Stimulated activated naive CD8-positive, alpha-beta T cell treated with anti-CD3 and anti-CD28 coated beads, Interleukin-15, Interleukin-2, amounts not matched to agents 100 ng/mL and 50 ng/mL, for 24 hours (primary cell): ENCODE measurements around the gene ASCC3.

Experiments
- H3K27ac Mint-ChIP-seq: one replicate; pipeline ENCODE4 v1.8.0; 2021; ENCODE audit warnings: mild to moderate bottlenecking, mixed read lengths
- H3K27me3 Mint-ChIP-seq: one replicate; pipeline ENCODE4 v1.8.0; 2021; ENCODE audit warnings: mixed read lengths
- H3K36me3 Mint-ChIP-seq: one replicate; pipeline ENCODE4 v1.8.0; 2021; ENCODE audit warnings: low read depth, mixed read lengths
- H3K4me1 Mint-ChIP-seq: one replicate; pipeline ENCODE4 v1.8.0; 2021; ENCODE audit warnings: low read depth, mixed read lengths
- H3K4me3 Mint-ChIP-seq: one replicate; pipeline ENCODE4 v1.8.0; 2021; ENCODE audit warnings: mild to moderate bottlenecking, mixed read lengths
- H3K9me3 Mint-ChIP-seq: one replicate; pipeline ENCODE4 v1.8.0; 2021; ENCODE audit warnings: mixed read lengths

ASCC3 gene

DNA sequence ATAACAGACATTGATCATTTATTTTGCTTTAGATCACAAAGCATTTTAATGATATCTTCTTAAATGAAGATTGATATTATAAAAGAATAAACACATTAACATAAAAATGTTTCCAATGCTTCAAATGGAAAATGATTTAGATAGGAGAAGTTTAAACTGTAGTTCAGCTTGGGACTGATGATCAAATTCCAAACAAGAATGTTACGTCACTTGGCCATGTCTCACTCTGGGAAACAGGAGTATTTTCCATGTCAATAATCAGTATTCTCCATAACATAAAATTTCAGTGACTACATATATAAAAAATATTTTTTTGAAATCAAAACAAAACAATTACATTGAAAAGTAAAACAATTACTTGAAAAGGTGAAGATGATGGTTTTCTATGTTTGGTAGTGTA, 363.5 kb downstream of the ASCC3 start:
- no peaks in the 10 kb centered on the region for H3K9me3 Mint-ChIP-seq
- no peaks in the 10 kb centered on the region for H3K27me3 Mint-ChIP-seq
- no peaks in the 10 kb centered on the region for H3K4me1 Mint-ChIP-seq
- H3K36me3 Mint-ChIP-seq, result peaks cover 32% of the 10 kb centered on the region
- H3K27ac Mint-ChIP-seq, result no peak overlapping the region
- no peak overlapping the region for H3K4me3 Mint-ChIP-seq

DNA sequence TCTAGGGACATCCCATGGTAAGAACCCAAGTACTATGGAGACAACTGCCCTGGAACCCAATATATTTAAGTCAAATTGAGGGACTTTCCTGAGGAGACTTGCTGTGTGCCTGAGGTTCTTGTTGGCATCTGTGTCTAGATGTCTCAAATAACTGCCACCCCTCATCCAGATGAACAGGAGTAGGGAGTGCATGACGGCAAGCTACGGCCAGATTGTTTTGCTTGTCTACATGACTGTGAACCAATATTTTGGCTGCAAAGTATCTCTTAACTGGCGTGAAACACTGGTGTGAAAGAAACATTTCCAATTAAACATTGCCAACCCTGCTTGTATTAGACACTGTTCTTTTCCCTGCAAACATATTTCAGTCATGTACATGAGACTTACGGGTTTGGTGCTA, 364.0 kb downstream of the ASCC3 start:
- no peaks in the 10 kb centered on the region for H3K9me3 Mint-ChIP-seq
- no peak overlapping the region for H3K4me3 Mint-ChIP-seq
- H3K4me1 Mint-ChIP-seq, result no peaks in the 10 kb centered on the region
- no peaks in the 10 kb centered on the region for H3K27me3 Mint-ChIP-seq
- peaks cover 37% of the 10 kb centered on the region for H3K36me3 Mint-ChIP-seq
- no peak overlapping the region for H3K27ac Mint-ChIP-seq

GRCh38 chr6:100514660-100515059, 366.5 kb downstream of the ASCC3 start:
- H3K4me3 Mint-ChIP-seq, result no peak overlapping the region
- H3K9me3 Mint-ChIP-seq, result no peaks in the 10 kb centered on the region
- no peak overlapping the region for H3K27ac Mint-ChIP-seq
- H3K36me3 Mint-ChIP-seq, result peaks cover 54% of the 10 kb centered on the region
- H3K27me3 Mint-ChIP-seq, result no peaks in the 10 kb centered on the region
- H3K4me1 Mint-ChIP-seq, result no peaks in the 10 kb centered on the region

- no peak overlapping the region for H3K4me3 Mint-ChIP-seq
- H3K36me3 Mint-ChIP-seq, result peaks cover 66% of the 10 kb centered on the region
- no peaks in the 10 kb centered on the region for H3K9me3 Mint-ChIP-seq
- no peaks in the 10 kb centered on the region for H3K27me3 Mint-ChIP-seq
- no peaks in the 10 kb centered on the region for H3K4me1 Mint-ChIP-seq
- no peak overlapping the region for H3K27ac Mint-ChIP-seq
Measured at GRCh38 chr6:100512203-100512862, 368.8 kb downstream of the ASCC3 start.

DNA sequence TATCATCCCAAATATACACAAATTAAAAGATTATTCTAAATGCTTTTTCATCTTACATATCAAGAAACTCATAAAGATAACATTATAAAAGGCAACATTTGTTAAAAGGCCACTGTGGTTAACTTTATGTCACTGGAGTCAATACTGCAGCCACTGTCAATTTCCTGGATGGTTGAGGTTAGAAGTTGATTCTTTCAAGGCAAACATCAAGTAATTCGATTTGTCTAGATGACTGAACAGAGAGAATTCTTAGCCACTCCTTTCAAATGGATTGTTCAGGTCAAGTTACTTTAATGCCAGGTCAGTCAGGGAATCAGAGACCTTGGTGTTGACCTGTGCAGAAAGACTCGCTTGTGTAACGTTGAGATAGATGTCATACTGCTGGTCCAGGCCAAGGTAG, 372.0 kb downstream of the ASCC3 start:
- peaks cover 56% of the 10 kb centered on the region for H3K36me3 Mint-ChIP-seq
- H3K9me3 Mint-ChIP-seq, result no peaks in the 10 kb centered on the region

GRCh38 chr6:100506651-100507050, 374.5 kb downstream of the ASCC3 start:
- no peaks in the 10 kb centered on the region for H3K9me3 Mint-ChIP-seq
- peaks cover 36% of the 10 kb centered on the region for H3K36me3 Mint-ChIP-seq
- H3K4me3 Mint-ChIP-seq, result no peak overlapping the region
- H3K27me3 Mint-ChIP-seq, result no peaks in the 10 kb centered on the region
- H3K4me1 Mint-ChIP-seq, result no peaks in the 10 kb centered on the region
- no peak overlapping the region for H3K27ac Mint-ChIP-seq

More for the DNA sequence above, 372.0 kb downstream of the ASCC3 start:
- no peaks in the 10 kb centered on the region for H3K27me3 Mint-ChIP-seq
- no peak overlapping the region for H3K4me3 Mint-ChIP-seq
- H3K4me1 Mint-ChIP-seq, result no peaks in the 10 kb centered on the region
- H3K27ac Mint-ChIP-seq, result no peak overlapping the region

DNA sequence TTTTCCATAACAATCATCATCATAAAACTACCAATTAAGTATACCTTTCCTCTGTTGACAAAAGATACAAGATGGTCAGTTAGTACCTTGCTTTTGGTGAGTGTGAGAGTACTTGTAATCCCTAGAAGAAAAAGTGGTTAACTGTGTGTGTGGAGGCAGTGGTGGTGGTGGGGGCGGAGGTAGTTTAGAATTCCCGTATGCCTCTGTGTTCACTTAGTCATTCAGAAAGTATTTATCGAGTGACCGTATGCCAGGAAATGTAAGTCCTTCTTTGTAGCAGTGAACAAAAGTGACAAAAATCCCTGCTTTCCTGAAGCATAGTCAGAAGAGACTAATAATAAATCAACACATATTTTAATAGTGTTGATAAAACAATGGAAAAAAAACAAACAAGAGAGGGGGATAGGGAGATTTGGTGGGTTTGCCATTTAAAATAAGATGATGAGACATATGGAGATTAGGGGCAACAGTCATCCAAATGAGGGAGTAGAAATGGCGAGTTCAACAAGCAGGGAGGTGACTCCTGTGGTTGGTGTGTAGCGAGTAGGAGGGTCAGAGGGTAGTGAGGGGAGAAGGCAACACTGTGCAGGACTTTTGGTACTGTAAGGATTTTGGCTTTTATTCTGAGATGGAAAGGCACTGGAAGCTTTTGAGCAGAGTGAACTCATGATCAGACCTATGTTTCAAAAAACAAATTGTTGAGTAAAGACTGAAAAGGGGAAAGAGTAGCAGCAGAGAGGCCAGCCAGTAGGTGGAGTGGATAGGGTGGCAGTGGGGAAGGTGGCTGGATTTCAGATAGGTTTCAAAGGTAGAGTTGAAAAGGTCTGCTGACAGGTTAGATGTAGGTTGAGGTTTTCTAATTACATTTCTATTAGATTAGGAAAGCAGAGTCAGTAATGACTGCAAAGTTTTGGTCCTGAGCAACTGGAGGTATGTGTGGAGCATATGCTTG, 376.1 kb downstream of the ASCC3 start:
- H3K4me1 Mint-ChIP-seq, result no peaks in the 10 kb centered on the region
- peaks cover 23% of the 10 kb centered on the region for H3K36me3 Mint-ChIP-seq
- H3K27me3 Mint-ChIP-seq, result peaks cover 2% of the 10 kb centered on the region
- no peaks in the 10 kb centered on the region for H3K9me3 Mint-ChIP-seq
- H3K27ac Mint-ChIP-seq, result no peak overlapping the region
- H3K4me3 Mint-ChIP-seq, result no peak overlapping the region

GRCh38 chr6:100503043-100503705, 378.0 kb downstream of the ASCC3 start:
- Mint-ChIP-seq H3K27me3 (peaks cover 3% of the 10 kb centered on the region), H3K36me3 (peaks cover 7% of the 10 kb centered on the region), H3K4me3 (no peak overlapping the region), H3K9me3 (peaks cover 4% of the 10 kb centered on the region), H3K4me1 (no peaks in the 10 kb centered on the region), H3K27ac (no peak overlapping the region)

GRCh38 chr6:100493206-100493888, 387.8 kb downstream of the ASCC3 start:
- Mint-ChIP-seq H3K36me3 (no peaks in the 10 kb centered on the region), H3K4me1 (no peaks in the 10 kb centered on the region), H3K9me3 (peaks cover 9% of the 10 kb centered on the region), H3K27me3 (peaks cover 46% of the 10 kb centered on the region), H3K4me3 (no peak overlapping the region), H3K27ac (no peak overlapping the region)

GRCh38 chr6:100491952-100492670, 389.0 kb downstream of the ASCC3 start:
- peaks cover 50% of the 10 kb centered on the region for H3K27me3 Mint-ChIP-seq
- no peak overlapping the region for H3K27ac Mint-ChIP-seq
- no peaks in the 10 kb centered on the region for H3K4me1 Mint-ChIP-seq
- H3K9me3 Mint-ChIP-seq, result peaks cover 5% of the 10 kb centered on the region
- no peak overlapping the region for H3K4me3 Mint-ChIP-seq
- H3K36me3 Mint-ChIP-seq, result no peaks in the 10 kb centered on the region

DNA sequence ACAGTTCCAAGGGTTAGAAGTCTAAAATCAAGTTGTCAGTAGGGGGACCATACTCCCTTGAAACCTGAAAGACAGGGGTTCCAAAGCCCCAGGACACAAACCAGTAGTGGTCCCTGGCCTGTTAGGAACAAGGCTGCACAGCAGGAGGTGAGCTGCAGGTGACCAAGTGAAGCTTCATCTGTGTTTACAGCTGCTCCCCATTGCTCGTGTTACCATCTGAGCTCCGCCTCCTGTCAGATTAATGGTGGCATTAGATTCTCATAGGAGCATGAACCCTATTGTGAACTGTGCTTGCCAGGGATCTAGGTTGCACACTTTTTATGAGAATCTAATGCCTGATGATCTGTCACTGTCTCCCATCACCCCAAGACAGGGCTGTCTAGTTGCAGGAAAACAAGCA, 391.1 kb downstream of the ASCC3 start:
- Mint-ChIP-seq H3K27ac (no peak overlapping the region), H3K27me3 (peaks cover 48% of the 10 kb centered on the region)

DNA sequence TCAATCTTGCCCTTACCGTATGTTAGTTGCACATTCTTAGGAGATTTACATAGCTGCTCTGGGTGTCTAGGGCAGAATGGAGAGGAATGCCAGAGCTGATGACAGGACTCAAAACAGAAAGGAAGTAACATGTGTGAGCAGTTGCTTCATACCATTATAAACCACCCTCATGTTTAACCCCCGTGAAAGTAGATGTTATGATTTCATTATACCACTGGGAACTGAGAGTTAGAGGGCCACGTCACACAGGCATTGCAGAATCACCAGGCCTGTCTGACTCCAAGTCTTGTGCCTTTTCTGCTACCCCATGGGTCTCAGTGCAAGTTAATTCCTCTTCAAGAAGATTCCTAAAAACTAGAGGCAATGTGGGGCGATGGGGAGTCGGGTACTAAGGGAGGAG, 392.9 kb downstream of the ASCC3 start:
- Mint-ChIP-seq H3K4me1 (peaks cover 5% of the 10 kb centered on the region), H3K4me3 (no peak overlapping the region), H3K9me3 (no peaks in the 10 kb centered on the region), H3K27me3 (peaks cover 50% of the 10 kb centered on the region), H3K27ac (no peak overlapping the region), H3K36me3 (no peaks in the 10 kb centered on the region)

More for the DNA sequence above, 391.1 kb downstream of the ASCC3 start:
- H3K36me3 Mint-ChIP-seq, result no peaks in the 10 kb centered on the region
- H3K9me3 Mint-ChIP-seq, result no peaks in the 10 kb centered on the region
- H3K4me1 Mint-ChIP-seq, result peaks cover under 1% of the 10 kb centered on the region
- H3K4me3 Mint-ChIP-seq, result no peak overlapping the region

DNA sequence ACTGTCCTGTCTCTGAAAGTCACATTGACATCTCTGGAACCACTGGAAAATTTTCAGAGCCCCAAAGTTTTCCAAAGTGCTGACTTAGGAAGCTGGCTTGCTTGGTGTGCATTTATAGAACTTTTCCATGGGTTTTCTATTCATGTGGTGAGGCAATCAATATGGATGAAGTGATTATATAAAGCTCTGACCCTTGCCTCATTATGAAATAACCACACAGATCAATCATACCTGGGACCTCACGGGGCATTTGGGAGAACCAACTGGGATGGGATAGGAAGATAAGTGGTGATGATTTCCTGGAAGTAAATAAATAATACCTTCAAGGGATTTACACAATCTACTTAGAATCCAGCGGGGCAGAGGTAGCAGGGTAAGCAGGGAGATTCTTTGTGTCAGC, 393.5 kb downstream of the ASCC3 start:
- no peak overlapping the region for H3K4me3 Mint-ChIP-seq
- peaks cover 44% of the 10 kb centered on the region for H3K27me3 Mint-ChIP-seq
- peaks cover 5% of the 10 kb centered on the region for H3K4me1 Mint-ChIP-seq
- H3K9me3 Mint-ChIP-seq, result no peaks in the 10 kb centered on the region
- no peak overlapping the region for H3K27ac Mint-ChIP-seq
- H3K36me3 Mint-ChIP-seq, result no peaks in the 10 kb centered on the region

- no peak overlapping the region for H3K4me3 Mint-ChIP-seq
- H3K27ac Mint-ChIP-seq, result no peak overlapping the region
- H3K4me1 Mint-ChIP-seq, result peaks cover 5% of the 10 kb centered on the region
- H3K36me3 Mint-ChIP-seq, result no peaks in the 10 kb centered on the region
- H3K27me3 Mint-ChIP-seq, result peaks cover 33% of the 10 kb centered on the region
- no peaks in the 10 kb centered on the region for H3K9me3 Mint-ChIP-seq
Measured at GRCh38 chr6:100485268-100485667, 395.9 kb downstream of the ASCC3 start.
